Keratinocyte (primary cell): ENCODE measurements around the gene ARRDC1. TPM values are rescaled to one million over a fixed set of nuclear protein-coding genes. Genes with fewer than 3 reads are reported as not detected.

ENCODE experiments used
- DNase-seq: peaks from one replicate; pipeline ENCODE4 v3.0.0-alpha.2; 2011; ENCODE audit warnings: low read depth, missing footprints, low spot score
- FAIRE-seq: peaks from 2 replicates; lab custom pipeline; 2011; peaks lifted over from hg19 to GRCh38; lab: Jason Lieb, UNC
- H2AFZ ChIP-seq: 2 replicates; pipeline ENCODE4 v1.6.0; 2012; ENCODE audit warnings: low read length, control low read depth, inconsistent platforms; ENCODE audit not compliant: control insufficient read depth
- H3K27ac ChIP-seq: 2 replicates; pipeline ENCODE4 v1.5.1; 2011; ENCODE audit warnings: low read length; ENCODE audit not compliant: control insufficient read depth, insufficient read depth
- H3K27me3 ChIP-seq: 3 replicates; pipeline ENCODE4 v1.6.0; 2011; ENCODE audit warnings: low read length; ENCODE audit not compliant: control insufficient read depth, insufficient read depth; ENCODE audit errors: extremely low read depth
- H3K36me3 ChIP-seq, 2 experiments: 2 replicates in 1 of 2; 3 replicates in 1 of 2; pipeline ENCODE4 v1.5.1; 2011; ENCODE audit warnings: low read length in 2 of 2, mild to moderate bottlenecking in 1 of 2; ENCODE audit not compliant: control insufficient read depth in 2 of 2, insufficient read depth in 2 of 2; ENCODE audit errors: extremely low read depth in 1 of 2
- H3K4me1 ChIP-seq: 3 replicates; pipeline ENCODE4 v1.5.1; 2011; ENCODE audit warnings: low read length; ENCODE audit not compliant: control insufficient read depth, insufficient read depth; ENCODE audit errors: extremely low read depth
- H3K4me2 ChIP-seq: 3 replicates; pipeline ENCODE4 v1.6.0; 2011; ENCODE audit warnings: low read depth, low read length; ENCODE audit not compliant: control insufficient read depth, insufficient read depth; ENCODE audit errors: extremely low read depth
- H3K4me3 ChIP-seq, 3 experiments: fragments of 200-600 bp in 1 of 3; sonication (generic) in 1 of 3; 2 replicates in 2 of 3; 3 replicates in 1 of 3; pipeline ENCODE4 v1.5.1; 2011 to 2016; ENCODE audit warnings: low read length in 3 of 3, mild to moderate bottlenecking in 3 of 3, control low read depth in 2 of 3, inconsistent platforms in 1 of 3, low read depth in 1 of 3, mixed read lengths in 1 of 3, mixed run types in 1 of 3, moderate library complexity in 1 of 3; ENCODE audit not compliant: control insufficient read depth in 2 of 3, insufficient read depth in 2 of 3; ENCODE audit errors: extremely low read depth in 1 of 3
- H3K79me2 ChIP-seq: 2 replicates; pipeline ENCODE4 v1.6.0; 2012; ENCODE audit warnings: low read length; ENCODE audit not compliant: control insufficient read depth, insufficient read depth
- H3K9ac ChIP-seq: 3 replicates; pipeline ENCODE4 v1.6.0; 2011; ENCODE audit warnings: low read length; ENCODE audit not compliant: control insufficient read depth, insufficient read depth; ENCODE audit errors: extremely low read depth
- H3K9me1 ChIP-seq: 3 replicates; pipeline ENCODE4 v1.6.0; 2011; ENCODE audit warnings: low read length; ENCODE audit not compliant: control insufficient read depth, insufficient read depth; ENCODE audit errors: extremely low read depth
- H3K9me3 ChIP-seq: 2 replicates; pipeline ENCODE4 v1.5.1; 2012; ENCODE audit warnings: low read depth, low read length; ENCODE audit not compliant: control insufficient read depth
- H4K20me1 ChIP-seq: 3 replicates; pipeline ENCODE4 v1.6.0; 2011; ENCODE audit warnings: low read length; ENCODE audit not compliant: control insufficient read depth, insufficient read depth; ENCODE audit errors: extremely low read depth
- CTCF ChIP-seq, 3 experiments: IDR thresholded peaks in 1 of 3; conservative IDR thresholded peaks in 1 of 3; optimal IDR thresholded peaks in 1 of 3; 2 replicates in 2 of 3; 3 replicates in 1 of 3; pipeline versions ENCODE3 to v1.5.1; 2011; ENCODE audit warnings: low read length in 3 of 3, mild to moderate bottlenecking in 3 of 3, moderate library complexity in 2 of 3, control low read depth in 1 of 3, inconsistent platforms in 1 of 3; ENCODE audit not compliant: insufficient read depth in 2 of 3; ENCODE audit errors: extremely low read depth in 1 of 3
- EZH2 ChIP-seq: IDR thresholded peaks from one replicate; pipeline ENCODE4 v1.6.1; 2012; ENCODE audit warnings: inconsistent platforms, mild to moderate bottlenecking, low read length, moderate library complexity
- dilution Hi-C: fragments of 300-500 bp; cut with MboI; formaldehyde crosslinking; loops from one replicate; pipeline ENCODE4 v1.7.0; 2020; ENCODE audit warnings: low sequenced_read_pairs; ENCODE audit not compliant: extremely low pct_ligation_motif_present
- polyA plus RNA-seq, 5 experiments: library from polyadenylated mRNA; depleted of rRNA in 3 of 5; stranded (reverse) in 3 of 5; stranded (forward) in 1 of 5; unstranded in 1 of 5; fragments of >200 nt; gene quantifications; 1 replicate in 1 of 5; 2 replicates in 3 of 5; 3 replicates in 1 of 5; pipeline versions ENCODE4 v1.2.1 to v1.2.3, GENCODE V29; 2011 to 2012; ENCODE audit warnings: missing spikeins in 2 of 5, low read depth in 1 of 5, low replicate concordance in 1 of 5

ARRDC1 gene
- polyA plus RNA-seq, 1 donor (not counting 4 experiments of a cell fraction or from before 2014, with no cell fraction given): 94.7 TPM

GRCh38 chr9:137582286-137582860 is 23.1 kb upstream of the ARRDC1 start:
- Histone ChIP-seq H3K27me3 (no peaks in the 10 kb centered on the region), H3K27ac (no peak overlapping the region), H3K9me1 (no peaks in the 10 kb centered on the region), H3K4me2 (no peak overlapping the region), H3K36me3 (peaks cover 39 to 51% of the 10 kb centered on the region in 2 experiments), H3K4me3 (no peak overlapping the region), H3K79me2 (peaks cover 40% of the 10 kb centered on the region), H3K9ac (no peak overlapping the region), H4K20me1 (peaks cover 6% of the 10 kb centered on the region), H3K9me3 (no peaks in the 10 kb centered on the region), H3K4me1 (peaks cover 8% of the 10 kb centered on the region), H2AFZ (no peak overlapping the region)
- DNase-seq (no peak), FAIRE-seq (no peak)
- peak; percentile 18 to 54 (median 36) for TF ChIP-seq CTCF (optimal IDR thresholded peaks at IDR 0.05 in 1 of 3, IDR thresholded peaks at IDR 0.05 in 1 of 3, conservative IDR thresholded peaks at IDR 0.05 in 1 of 3; ENCODE audit: extremely low read depth in 1 of 3, insufficient read depth in 2 of 3, low read length in 3 of 3)
- no peak for TF ChIP-seq EZH2
- dilution Hi-C loops: no loop called here

- no peak overlapping the region for H3K27ac ChIP-seq
- H4K20me1 ChIP-seq: peaks cover 6% of the 10 kb centered on the region
- peaks cover 5% of the 10 kb centered on the region for H3K4me1 ChIP-seq
- no peak for FAIRE-seq
- TF ChIP-seq EZH2 (no peak), CTCF (optimal IDR thresholded peaks at IDR 0.05 in 1 of 3, IDR thresholded peaks at IDR 0.05 in 1 of 3, conservative IDR thresholded peaks at IDR 0.05 in 1 of 3; ENCODE audit: extremely low read depth in 1 of 3, insufficient read depth in 2 of 3, low read length in 3 of 3) (no peak)
- dilution Hi-C loops: no loop called here
- peaks cover 42% of the 10 kb centered on the region for H3K79me2 ChIP-seq
- H3K4me3 ChIP-seq: no peak overlapping the region
- no peak overlapping the region for H3K4me2 ChIP-seq
- no peaks in the 10 kb centered on the region for H3K9me3 ChIP-seq
- H3K27me3 ChIP-seq: no peaks in the 10 kb centered on the region
- DNase-seq: no peak
- no peak overlapping the region for H3K9ac ChIP-seq
- H3K36me3 ChIP-seq: peaks cover 45 to 61% of the 10 kb centered on the region in 2 experiments
- no peaks in the 10 kb centered on the region for H3K9me1 ChIP-seq
- H2AFZ ChIP-seq: no peak overlapping the region
Observed at GRCh38 chr9:137583347-137583746, 22.1 kb upstream of the ARRDC1 start.
